GM19397 (cell line): ENCODE data around the gene CBLN3.

Experiments
- ATAC-seq: cut with Tn5 transposase; IDR thresholded peaks from one replicate; pipeline ENCODE4 v1.9.1; 2021; ENCODE audit warnings: mild to moderate bottlenecking, moderate library complexity; ENCODE audit not compliant: unreplicated experiment

Gene CBLN3

DNA sequence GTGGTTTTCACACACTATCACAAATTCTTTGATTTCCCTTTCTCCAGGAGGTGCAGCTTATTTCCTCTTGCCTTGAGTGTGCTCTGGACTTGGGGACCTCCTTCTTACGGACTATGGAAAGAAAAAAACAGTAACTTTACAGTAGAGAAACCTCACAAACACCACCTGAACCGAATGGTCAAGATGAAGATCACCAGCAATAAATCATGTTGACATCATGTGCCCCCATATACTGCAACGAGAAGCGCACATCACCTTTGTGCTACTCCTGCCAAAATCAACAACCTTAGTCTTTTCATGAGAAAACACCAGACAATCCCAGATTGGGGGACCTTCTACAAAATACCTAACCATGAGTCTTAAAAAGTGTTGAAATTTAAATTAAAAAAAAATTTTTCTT is 43.9 kb downstream of the CBLN3 start:
- ATAC-seq = no peak

DNA sequence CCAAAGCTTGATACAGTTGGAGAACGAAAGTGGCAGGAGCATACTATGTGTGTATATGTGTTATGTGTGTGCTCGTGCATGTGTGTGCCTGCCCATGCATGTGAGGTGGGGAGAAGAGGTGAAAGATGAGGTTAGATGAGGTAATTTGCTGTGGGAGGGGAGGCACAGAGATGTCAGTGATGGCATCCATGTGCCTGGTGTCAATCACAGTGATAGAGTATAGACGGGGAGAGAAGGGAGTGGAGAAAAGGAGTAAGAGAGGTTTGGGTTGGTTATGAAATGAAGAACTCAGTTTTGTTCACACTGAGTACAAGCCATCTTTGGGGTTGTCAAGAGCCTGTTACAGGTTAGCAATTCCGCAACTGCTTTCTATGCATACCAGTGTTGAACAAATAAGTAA is 45.3 kb downstream of the CBLN3 start:
- ATAC-seq = no peak

DNA sequence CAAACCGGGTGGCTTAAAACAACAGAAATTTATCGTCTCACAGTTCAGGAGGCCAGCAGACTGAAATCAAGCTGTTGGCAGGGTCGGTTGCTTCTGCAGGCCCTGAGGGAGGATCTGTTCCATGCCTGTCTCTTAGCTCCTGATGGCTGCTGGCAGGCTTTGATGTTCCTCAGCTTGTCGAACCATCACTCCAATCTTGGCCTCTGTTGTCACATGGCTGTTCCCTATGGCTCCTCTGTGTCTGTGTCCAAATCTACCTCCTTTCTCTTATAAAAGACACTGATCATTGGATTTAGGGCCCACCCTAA is 47.5 kb downstream of the CBLN3 start:
- ATAC-seq = no peak

DNA sequence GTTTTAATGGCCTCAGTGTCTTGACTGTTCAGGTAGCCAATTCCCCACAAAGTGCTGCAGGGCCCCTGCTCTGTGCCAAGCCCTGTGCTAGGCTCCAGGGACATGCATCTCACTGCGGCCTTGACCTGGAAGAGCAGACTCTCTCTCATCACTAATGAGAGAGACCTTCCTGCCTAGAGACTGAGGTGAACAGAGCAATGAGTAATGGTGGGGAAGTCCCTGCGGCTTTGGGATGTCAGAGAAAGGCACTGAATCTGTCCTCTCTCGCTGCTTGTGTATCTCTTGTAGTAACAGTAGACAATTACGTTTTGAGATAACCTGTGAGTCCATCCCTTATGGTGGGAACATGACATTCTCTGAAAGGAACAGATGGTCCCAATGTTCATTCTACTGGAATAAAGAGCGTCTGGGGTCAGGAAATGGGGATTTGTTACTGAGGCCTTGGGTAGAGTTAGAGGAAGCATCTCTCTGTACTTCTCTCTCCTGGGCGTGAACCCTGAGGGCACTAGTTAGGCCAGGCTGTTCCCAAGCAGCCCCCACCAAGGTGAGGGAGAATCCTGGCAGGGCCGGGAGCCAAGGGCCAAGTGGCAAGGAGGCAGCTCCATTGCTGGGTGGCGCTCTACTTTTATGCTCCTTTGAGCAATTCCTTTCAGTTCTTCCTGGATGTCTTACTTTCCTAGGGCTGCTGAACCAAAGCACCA is 48.0 kb downstream of the CBLN3 start:
- ATAC-seq = no peak

DNA sequence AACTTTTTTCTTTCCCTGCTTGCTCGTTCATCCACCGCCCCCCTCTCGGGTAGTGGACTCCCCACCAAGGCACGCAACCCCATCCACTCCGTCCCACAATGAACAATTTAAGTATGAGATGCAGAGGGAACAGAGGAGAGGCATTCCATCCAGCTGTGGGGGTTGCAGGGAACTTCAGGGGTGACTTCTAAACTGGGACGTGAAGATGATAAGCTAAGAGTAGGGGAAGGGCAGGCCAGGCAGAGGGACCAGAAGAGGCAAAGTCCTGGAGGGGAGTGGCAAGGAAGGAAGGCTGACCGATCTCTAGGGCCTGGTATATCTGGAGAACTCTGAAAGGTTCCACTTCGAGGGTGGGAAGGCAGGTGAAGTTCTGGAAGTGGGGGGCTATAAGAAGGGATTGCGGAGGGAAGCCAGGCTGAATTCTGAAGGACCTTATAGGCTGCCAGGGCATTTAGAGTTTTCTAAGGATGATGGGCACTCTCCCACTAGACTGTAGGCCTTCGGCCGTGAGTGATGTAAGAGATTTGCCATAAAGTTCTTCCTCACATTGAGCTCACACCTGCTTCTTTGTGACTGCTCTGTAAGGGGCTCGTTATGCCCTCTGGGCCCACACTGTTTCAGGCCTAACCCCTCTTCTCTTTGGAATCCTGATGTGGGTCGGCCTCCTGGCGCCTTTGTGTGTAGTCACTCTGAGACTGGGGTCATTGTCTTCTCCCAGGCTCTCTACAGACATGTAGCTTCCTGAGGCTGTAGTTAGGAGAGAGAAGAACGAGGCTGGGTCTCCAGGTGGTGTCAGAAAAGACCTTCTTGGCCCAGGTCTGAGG is 49.3 kb downstream of the CBLN3 start:
- no peak for ATAC-seq

DNA sequence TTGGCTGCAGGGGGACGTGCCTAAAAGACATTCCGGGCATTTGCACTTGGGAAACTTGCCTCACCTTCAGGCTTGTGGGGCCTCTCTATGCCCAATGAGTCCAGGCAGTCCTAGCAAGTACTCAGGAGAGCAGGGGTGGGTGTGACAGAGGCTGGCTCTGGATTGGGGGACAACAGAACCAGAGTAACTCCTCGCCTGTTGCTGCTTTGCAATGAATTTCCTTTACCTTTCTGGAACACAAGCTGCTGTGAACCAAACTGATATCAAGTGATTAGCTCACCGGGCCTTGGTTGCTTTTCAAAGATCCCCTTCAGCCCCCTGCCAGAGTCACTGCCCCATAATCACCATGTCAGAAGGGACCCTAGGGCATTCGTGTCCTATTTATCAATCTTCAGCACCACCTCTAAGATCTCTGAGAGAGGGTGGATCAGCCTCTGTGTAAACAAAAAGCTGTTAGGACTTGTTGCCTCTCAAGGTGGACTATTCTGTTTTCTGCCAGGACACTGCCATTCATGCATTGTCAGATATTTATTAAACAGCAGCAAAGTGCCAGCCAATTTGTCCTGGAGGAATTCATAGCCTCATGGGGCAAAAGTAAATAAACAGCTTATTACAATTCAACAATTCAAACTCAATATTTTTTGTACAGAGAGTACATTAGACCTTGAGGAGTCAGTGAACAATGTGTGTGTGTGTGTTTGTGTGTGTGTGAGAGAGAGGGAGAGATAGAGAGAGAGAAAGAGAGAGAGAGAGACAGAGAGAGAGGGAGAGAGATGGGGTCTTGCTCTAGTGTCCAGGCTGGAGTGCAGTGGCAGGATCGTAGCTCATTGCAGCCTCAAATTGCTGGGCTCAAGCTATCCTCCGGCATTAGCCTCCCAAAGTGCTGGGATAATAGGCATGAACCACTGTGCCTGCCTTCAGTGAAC is 50.2 kb downstream of the CBLN3 start:
- ATAC-seq = no peak

DNA sequence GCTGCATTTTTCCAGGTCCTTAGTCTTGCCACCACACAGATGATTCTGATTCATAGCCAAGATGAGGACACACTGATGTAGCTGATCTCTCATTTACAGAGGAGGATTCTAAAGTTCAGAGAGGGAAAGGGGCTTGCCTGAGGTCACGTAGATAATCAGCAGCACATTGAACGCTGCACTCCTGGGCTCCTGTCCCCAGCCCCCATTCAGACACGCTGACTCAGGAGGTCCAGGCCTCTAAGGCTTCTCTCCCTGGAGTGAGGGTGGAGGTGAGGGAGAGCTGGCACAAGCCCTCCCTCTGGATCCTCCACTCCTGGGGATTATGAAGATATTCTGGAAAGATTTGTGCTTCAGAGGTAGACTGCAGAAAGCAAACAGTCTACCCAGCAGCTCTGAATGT is 51.1 kb downstream of the CBLN3 start:
- no peak for ATAC-seq

DNA sequence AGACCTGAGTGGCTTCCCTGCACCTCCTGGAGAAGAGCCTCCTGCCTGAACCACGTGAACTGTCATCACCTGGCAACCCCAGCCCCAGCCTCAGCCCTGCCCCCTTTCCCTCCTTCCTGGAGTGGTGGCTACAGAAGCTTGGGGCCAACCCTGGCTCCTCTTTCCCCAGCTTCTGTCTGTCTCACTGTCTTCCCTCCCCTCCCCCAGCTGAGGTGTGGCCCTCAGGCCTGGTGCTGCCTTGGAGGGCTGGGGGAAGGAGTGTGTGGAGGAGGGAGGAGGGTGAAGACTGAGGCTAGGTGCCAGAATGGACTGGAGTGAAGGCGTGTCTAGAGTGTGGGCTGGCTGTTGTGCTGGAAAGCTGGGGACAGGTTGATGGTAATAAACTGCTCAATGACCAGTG is 51.8 kb downstream of the CBLN3 start:
- no peak for ATAC-seq

DNA sequence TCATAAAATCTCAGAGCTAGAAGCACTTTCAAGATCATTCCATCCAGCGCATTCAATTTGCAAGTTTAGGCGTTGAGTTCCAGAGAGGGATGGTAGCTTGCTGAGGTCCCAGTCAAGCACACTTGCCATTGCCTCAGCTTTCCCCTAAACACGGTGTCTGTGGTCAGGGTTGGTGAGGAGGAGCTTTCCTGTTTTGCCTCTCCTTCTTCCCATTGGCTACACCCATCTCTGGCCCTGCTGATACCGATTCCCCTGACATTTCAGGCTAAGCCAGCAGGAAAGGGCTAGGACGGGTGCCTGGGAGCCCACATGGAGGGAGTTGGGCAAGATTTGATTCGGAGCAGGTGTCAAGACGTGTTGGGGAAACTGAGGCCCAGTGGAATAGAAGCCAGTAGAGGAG is 52.3 kb downstream of the CBLN3 start:
- no peak for ATAC-seq
